Neural progenitor cell (in vitro differentiated cells): ENCODE measurements around the gene ADGRG7.

Source experiments
- EZH2 ChIP-seq: fragments of 200-600 bp; sonication (generic); IDR thresholded peaks from 2 replicates; pipeline ENCODE4 v1.6.1; 2017; ENCODE audit warnings: antibody characterized with exemption, mild to moderate bottlenecking, moderate library complexity
- TF ChIP-seq, protein P1 (sequence below): fragments of 200-600 bp; sonication (generic); IDR thresholded peaks from 2 replicates; pipeline ENCODE4 v1.5.1; 2017; ENCODE audit warnings: antibody characterized with exemption, mild to moderate bottlenecking

DNA sequence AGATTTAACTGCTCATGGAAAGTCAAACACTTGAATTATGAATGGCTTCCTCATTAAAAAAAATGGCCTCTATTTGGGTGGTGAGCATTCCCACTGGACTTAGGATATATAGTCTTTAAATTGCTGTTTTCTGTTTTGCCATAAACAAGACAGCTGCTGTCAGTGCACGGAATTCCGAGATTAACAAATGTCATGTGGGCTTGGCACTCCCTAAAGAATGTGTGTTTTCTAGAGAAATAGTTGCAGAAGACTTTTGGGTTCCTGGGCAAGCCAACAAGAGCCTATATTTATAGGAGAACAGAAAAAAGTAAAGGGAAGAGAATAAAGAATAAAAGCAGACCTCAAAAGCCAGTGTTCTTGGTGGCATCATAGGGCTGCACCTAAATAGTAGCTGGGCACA is 86.3 kb downstream of the ADGRG7 start:
- TF ChIP-seq, protein P1, sequence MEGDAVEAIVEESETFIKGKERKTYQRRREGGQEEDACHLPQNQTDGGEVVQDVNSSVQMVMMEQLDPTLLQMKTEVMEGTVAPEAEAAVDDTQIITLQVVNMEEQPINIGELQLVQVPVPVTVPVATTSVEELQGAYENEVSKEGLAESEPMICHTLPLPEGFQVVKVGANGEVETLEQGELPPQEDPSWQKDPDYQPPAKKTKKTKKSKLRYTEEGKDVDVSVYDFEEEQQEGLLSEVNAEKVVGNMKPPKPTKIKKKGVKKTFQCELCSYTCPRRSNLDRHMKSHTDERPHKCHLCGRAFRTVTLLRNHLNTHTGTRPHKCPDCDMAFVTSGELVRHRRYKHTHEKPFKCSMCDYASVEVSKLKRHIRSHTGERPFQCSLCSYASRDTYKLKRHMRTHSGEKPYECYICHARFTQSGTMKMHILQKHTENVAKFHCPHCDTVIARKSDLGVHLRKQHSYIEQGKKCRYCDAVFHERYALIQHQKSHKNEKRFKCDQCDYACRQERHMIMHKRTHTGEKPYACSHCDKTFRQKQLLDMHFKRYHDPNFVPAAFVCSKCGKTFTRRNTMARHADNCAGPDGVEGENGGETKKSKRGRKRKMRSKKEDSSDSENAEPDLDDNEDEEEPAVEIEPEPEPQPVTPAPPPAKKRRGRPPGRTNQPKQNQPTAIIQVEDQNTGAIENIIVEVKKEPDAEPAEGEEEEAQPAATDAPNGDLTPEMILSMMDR = no peak
- no peak for TF ChIP-seq EZH2
